GM12878 (cell line): ENCODE measurements around the gene AKAP12. TPM values are rescaled to one million over a fixed set of nuclear protein-coding genes. Genes with fewer than 3 reads are reported as not detected.

Experiments used
- ATAC-seq: fragments of 200-7000 bp; cut with Tn5 transposase; 3 replicates; pipeline ENCODE4 v1.9.1; 2020; ENCODE audit warnings: mild to moderate bottlenecking, moderate library complexity
- BruUV-seq: library from RNA; stranded (reverse); fragments of 400-500 nt; replicated peaks from 2 replicates; lab custom pipeline; 2021; lab: Mats Ljungman, UMichigan
- CTCF ChIA-PET: fragments of 300-600 bp; sonication (Branson Sonifier 250); formaldehyde crosslinking; extraction: SDS; loops from one replicate; lab custom pipeline; 2021; ENCODE audit warnings: inconsistent platforms; lab: Yijun Ruan, JAX
- POLR2A ChIA-PET: fragments of 350-600 bp; formaldehyde crosslinking; extraction: SDS; loops from one replicate; lab custom pipeline; 2021; ENCODE audit warnings: inconsistent platforms; lab: Charles Lee
- RAD21 ChIA-PET: fragments of 300-600 bp; sonication (Branson Sonifier 250); formaldehyde crosslinking; loops from one replicate; lab custom pipeline; 2023; ENCODE audit warnings: antibody characterized with exemption; ENCODE audit not compliant: unreplicated experiment; lab: Charles Lee
- SMC1A ChIA-PET: fragments of 300-600 bp; sonication (Branson Sonifier 250); formaldehyde crosslinking; loops from one replicate; lab custom pipeline; 2023; ENCODE audit not compliant: unreplicated experiment, uncharacterized antibody; lab: Charles Lee
- DNase-seq: peaks from one replicate; pipeline ENCODE4 v3.0.0-alpha.2; 2011; ENCODE audit warnings: low read depth, low spot score
- FAIRE-seq: peaks from 3 replicates; lab custom pipeline; 2011; peaks lifted over from hg19 to GRCh38; lab: Jason Lieb, UNC
- H2AFZ ChIP-seq: 2 replicates; pipeline ENCODE4 v1.6.0; 2011; ENCODE audit warnings: low read depth, low read length, control low read depth; ENCODE audit not compliant: control insufficient read depth
- H3K27ac ChIP-seq: 2 replicates; pipeline ENCODE4 v1.5.1; 2011; ENCODE audit warnings: control low read depth; ENCODE audit not compliant: control insufficient read depth, insufficient read depth
- H3K27me3 ChIP-seq, 2 experiments: replicated peaks in 1 of 2; 2 replicates each; pipeline versions ENCODE4 v1.6.0 to v1.6.1; 2011; ENCODE audit warnings: low read length in 1 of 2; ENCODE audit not compliant: control insufficient read depth in 2 of 2, insufficient read depth in 2 of 2
- H3K36me3 ChIP-seq, 2 experiments: 2 replicates each; pipeline ENCODE4 v1.5.1; 2011; ENCODE audit warnings: low read length in 1 of 2; ENCODE audit not compliant: control insufficient read depth in 2 of 2, insufficient read depth in 2 of 2
- H3K4me1 ChIP-seq: 2 replicates; pipeline ENCODE4 v1.6.1; 2011; ENCODE audit warnings: mild to moderate bottlenecking, low read length, moderate library complexity, mixed read lengths; ENCODE audit not compliant: control insufficient read depth, insufficient read depth
- H3K4me2 ChIP-seq: 2 replicates; pipeline ENCODE4 v1.6.0; 2011; ENCODE audit warnings: control low read depth; ENCODE audit not compliant: control insufficient read depth, insufficient read depth
- H3K4me3 ChIP-seq: fragments of 200-600 bp; sonication (generic); 2 replicates; pipeline ENCODE4 v1.5.1; 2016
- H3K79me2 ChIP-seq: 2 replicates; pipeline ENCODE4 v1.6.0; 2011; ENCODE audit warnings: low read length; ENCODE audit not compliant: control insufficient read depth, insufficient read depth
- H3K9ac ChIP-seq: 2 replicates; pipeline ENCODE4 v1.8.0; 2011; ENCODE audit warnings: low read length, control low read depth, mixed read lengths; ENCODE audit not compliant: control insufficient read depth, insufficient read depth
- H3K9me3 ChIP-seq: replicated peaks from 3 replicates; pipeline ENCODE4 v1.5.1; 2011; ENCODE audit warnings: mild to moderate bottlenecking, low read length; ENCODE audit not compliant: control insufficient read depth, insufficient read depth
- H4K20me1 ChIP-seq: 2 replicates; pipeline ENCODE4 v1.6.0; 2011; ENCODE audit not compliant: control insufficient read depth, insufficient read depth
- ATF7 ChIP-seq: fragments of 450-650 bp; IDR thresholded peaks from 2 replicates; pipeline ENCODE4 v1.6.1; 2016; ENCODE audit warnings: low read depth, mild to moderate bottlenecking
- CHD4 ChIP-seq: fragments of 200-600 bp; sonication (generic); IDR thresholded peaks from 2 replicates; pipeline ENCODE4 v1.6.1; 2016; ENCODE audit warnings: mild to moderate bottlenecking
- KDM1A ChIP-seq: fragments of 200-600 bp; sonication (generic); IDR thresholded peaks from 2 replicates; pipeline ENCODE4 v1.6.1; 2016; ENCODE audit warnings: borderline replicate concordance
- PAX5 ChIP-seq: IDR thresholded peaks from 2 replicates; pipeline ENCODE4 v1.6.1; 2011; ENCODE audit warnings: low read depth, low read length, borderline replicate concordance
- RELA ChIP-seq: fragments of 450-650 bp; IDR thresholded peaks from 2 replicates; pipeline ENCODE4 v1.8.0; 2014; ENCODE audit warnings: borderline replicate concordance; ENCODE audit not compliant: partially characterized antibody
- SIN3A ChIP-seq: IDR thresholded peaks from 2 replicates; pipeline ENCODE4 v1.6.1; 2012; ENCODE audit warnings: low read depth, low read length, improper control_type of control experiment
- SIX5 ChIP-seq: IDR thresholded peaks from 2 replicates; pipeline ENCODE4 v1.6.1; 2011; ENCODE audit warnings: mild to moderate bottlenecking, low read depth, low read length, moderate library complexity; ENCODE audit not compliant: severe bottlenecking
- SMAD5 ChIP-seq: IDR thresholded peaks from 2 replicates; pipeline ENCODE4 v1.6.1; 2016; ENCODE audit warnings: antibody characterized with exemption, low read depth
- SMC3 ChIP-seq: IDR thresholded peaks from 2 replicates; pipeline ENCODE4 v1.6.1; 2011; ENCODE audit warnings: low read length, improper control_type of control experiment, borderline replicate concordance
- STAT3 ChIP-seq: IDR thresholded peaks from 2 replicates; pipeline ENCODE4 v1.6.1; 2011; ENCODE audit warnings: low read depth, low read length, improper control_type of control experiment
- ZNF217 ChIP-seq: fragments of 450-650 bp; IDR thresholded peaks from 2 replicates; pipeline ENCODE4 v1.6.1; 2017; ENCODE audit warnings: antibody characterized with exemption, mild to moderate bottlenecking
- WGBS: methylation state at CpG from one replicate; pipeline ENCODE4 v1.1.6; 2016; ENCODE audit warnings: low lambda C conversion rate; ENCODE audit not compliant: insufficient replicate concordance, insufficient coverage; ENCODE audit errors: missing lambda C conversion rate; 5-methylcytosine and 5-hydroxymethylcytosine counted together
- in situ Hi-C: fragments of 300-500 bp; cut with MboI; formaldehyde crosslinking; loops from 9 replicates; pipeline ENCODE4 v1.14.3; 2018; ENCODE audit warnings: mixed read lengths
- intact Hi-C: fragments of 100-400 bp; cut with micrococcal nuclease; formaldehyde crosslinking; loops from one replicate; pipeline ENCODE4 v1.14.2; 2022; ENCODE audit not compliant: unreplicated experiment
- polyA plus RNA-seq, 11 experiments: library from polyadenylated mRNA; depleted of rRNA in 4 of 11; unstranded in 6 of 11; stranded (reverse) in 5 of 11; fragments of >200 nt; fragmentation: Nextera tagmentation in 4 of 11; fragmentation: Illumina TruSeq in 1 of 11; extraction: Ambion mirVana in 4 of 11; extraction: Trizol in 1 of 11; gene quantifications; 1 replicate in 1 of 11; 2 replicates in 10 of 11; pipeline versions ENCODE4 v1.2.1 to v1.2.3, GENCODE V29; 2011 to 2016; ENCODE audit warnings: inconsistent platforms in 2 of 11, missing spikeins in 2 of 11, low read depth in 1 of 11
- total RNA-seq, 4 experiments: library from RNA; depleted of rRNA in 3 of 4; stranded (reverse); fragments of >200 nt in 3 of 4; fragmentation: Illumina TruSeq in 1 of 4; extraction: Trizol in 1 of 4; gene quantifications; 2 replicates each; pipeline versions ENCODE4 v1.2.1 to v1.2.3, GENCODE V29; 2013 to 2021
- TF ChIP-seq, protein P1 (sequence below): fragments of 150-350 bp; IDR thresholded peaks from 2 replicates; pipeline ENCODE4 v1.6.1; 2014; ENCODE audit warnings: mild to moderate bottlenecking, low read depth, low read length

AKAP12 gene
- total and polyA plus RNA-seq, 10 of the 15 experiments (the other 5 are each of a cell fraction or from before 2014, with no cell fraction given): under 0.01 to 0.72 (median 0.06) TPM; not detected in 4

- Histone ChIP-seq H4K20me1 (no peaks in the 10 kb centered on the region), H3K4me3 (no peak overlapping the region), H3K27me3 (no peaks in the 10 kb centered on the region), H3K79me2 (peaks cover 79% of the 10 kb centered on the region), H3K36me3 (peaks cover 0 to 4% of the 10 kb centered on the region in 2 experiments; a peak in 2 of 4 replicates), H3K4me1 (peaks cover 22% of the 10 kb centered on the region), H2AFZ (no peak overlapping the region), H3K4me2 (no peak overlapping the region), H3K9ac (no peak overlapping the region), H3K27ac (no peak overlapping the region), H3K9me3 (no peaks in the 10 kb centered on the region)
- ChIA-PET POLR2A (no interaction called here), RAD21 (no interaction called here), CTCF (interaction anchor here (1.1 kb wide), 1 partner anchor 18 kb away, joined by 3 read pairs; no protein-coding TSS in a partner anchor), SMC1A (interaction anchor here (1.0 kb wide), 1 partner anchor 10 kb away, joined by 3 read pairs; no protein-coding TSS in a partner anchor)
- ATAC-seq: no peak
- intact Hi-C loops: no loop called here
- no peak for TF ChIP-seq STAT3
- TF ChIP-seq ATF7: no peak
- no peak for TF ChIP-seq PAX5
- no peak for TF ChIP-seq SIN3A
- TF ChIP-seq SMC3: no peak
- no peak for TF ChIP-seq SMAD5
- no peak for TF ChIP-seq ZNF217
- no peak for TF ChIP-seq CHD4
- TF ChIP-seq, protein P1, sequence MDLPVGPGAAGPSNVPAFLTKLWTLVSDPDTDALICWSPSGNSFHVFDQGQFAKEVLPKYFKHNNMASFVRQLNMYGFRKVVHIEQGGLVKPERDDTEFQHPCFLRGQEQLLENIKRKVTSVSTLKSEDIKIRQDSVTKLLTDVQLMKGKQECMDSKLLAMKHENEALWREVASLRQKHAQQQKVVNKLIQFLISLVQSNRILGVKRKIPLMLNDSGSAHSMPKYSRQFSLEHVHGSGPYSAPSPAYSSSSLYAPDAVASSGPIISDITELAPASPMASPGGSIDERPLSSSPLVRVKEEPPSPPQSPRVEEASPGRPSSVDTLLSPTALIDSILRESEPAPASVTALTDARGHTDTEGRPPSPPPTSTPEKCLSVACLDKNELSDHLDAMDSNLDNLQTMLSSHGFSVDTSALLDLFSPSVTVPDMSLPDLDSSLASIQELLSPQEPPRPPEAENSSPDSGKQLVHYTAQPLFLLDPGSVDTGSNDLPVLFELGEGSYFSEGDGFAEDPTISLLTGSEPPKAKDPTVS: no peak
- no peak for TF ChIP-seq KDM1A
- no peak for TF ChIP-seq RELA
- TF ChIP-seq SIX5: no peak
- no peak for DNase-seq
- FAIRE-seq: no peak
- in situ Hi-C loops: no loop called here
- 98% methylated on average over 11 of the region's 11 CpGs for WGBS
- BruUV-seq: no TSS peak
Measured at GRCh38 chr6:151387175-151387970, 147.6 kb downstream of the AKAP12 start.
